Measurements from ENCODE around the gene ATP8A2.

The ATP8A2 gene

DNA sequence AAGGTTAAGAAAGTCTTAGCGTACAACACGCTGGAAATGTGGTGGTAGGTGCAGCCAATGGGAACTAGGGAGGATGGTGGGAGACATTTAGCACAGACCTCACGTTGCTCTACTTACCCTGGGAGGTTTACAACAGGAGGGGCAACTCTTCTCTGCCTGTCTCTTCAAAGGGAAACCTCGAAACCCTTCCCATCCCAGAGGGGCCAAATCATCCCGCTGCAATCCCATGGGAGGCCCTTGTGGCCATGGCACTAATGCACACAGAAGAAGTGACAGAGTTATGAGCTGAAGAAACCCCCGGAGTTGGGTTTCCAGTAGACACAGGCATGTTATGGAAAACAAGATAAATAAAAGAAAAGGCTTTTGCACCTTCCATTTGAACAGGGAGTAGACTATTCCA lies 644.4 kb downstream of the ATP8A2 start:
- TF ChIP-seq POLR2AphosphoS5 (IDR thresholded peaks at IDR 0.05; ENCODE audit: low read depth, low read length) = no peak
- no peak for TF ChIP-seq SIN3A (IDR thresholded peaks at IDR 0.05; ENCODE audit: borderline replicate concordance, insufficient read depth, low read length)
- no peak for TF ChIP-seq FOXP2 (optimal IDR thresholded peaks at IDR 0.05; ENCODE audit: borderline replicate concordance, extremely low read depth, extremely low read length, insufficient read depth)
- no peak for TF ChIP-seq TAF1 (IDR thresholded peaks at IDR 0.05; ENCODE audit: borderline replicate concordance, insufficient read depth, low read length)
- TF ChIP-seq, protein P1, sequence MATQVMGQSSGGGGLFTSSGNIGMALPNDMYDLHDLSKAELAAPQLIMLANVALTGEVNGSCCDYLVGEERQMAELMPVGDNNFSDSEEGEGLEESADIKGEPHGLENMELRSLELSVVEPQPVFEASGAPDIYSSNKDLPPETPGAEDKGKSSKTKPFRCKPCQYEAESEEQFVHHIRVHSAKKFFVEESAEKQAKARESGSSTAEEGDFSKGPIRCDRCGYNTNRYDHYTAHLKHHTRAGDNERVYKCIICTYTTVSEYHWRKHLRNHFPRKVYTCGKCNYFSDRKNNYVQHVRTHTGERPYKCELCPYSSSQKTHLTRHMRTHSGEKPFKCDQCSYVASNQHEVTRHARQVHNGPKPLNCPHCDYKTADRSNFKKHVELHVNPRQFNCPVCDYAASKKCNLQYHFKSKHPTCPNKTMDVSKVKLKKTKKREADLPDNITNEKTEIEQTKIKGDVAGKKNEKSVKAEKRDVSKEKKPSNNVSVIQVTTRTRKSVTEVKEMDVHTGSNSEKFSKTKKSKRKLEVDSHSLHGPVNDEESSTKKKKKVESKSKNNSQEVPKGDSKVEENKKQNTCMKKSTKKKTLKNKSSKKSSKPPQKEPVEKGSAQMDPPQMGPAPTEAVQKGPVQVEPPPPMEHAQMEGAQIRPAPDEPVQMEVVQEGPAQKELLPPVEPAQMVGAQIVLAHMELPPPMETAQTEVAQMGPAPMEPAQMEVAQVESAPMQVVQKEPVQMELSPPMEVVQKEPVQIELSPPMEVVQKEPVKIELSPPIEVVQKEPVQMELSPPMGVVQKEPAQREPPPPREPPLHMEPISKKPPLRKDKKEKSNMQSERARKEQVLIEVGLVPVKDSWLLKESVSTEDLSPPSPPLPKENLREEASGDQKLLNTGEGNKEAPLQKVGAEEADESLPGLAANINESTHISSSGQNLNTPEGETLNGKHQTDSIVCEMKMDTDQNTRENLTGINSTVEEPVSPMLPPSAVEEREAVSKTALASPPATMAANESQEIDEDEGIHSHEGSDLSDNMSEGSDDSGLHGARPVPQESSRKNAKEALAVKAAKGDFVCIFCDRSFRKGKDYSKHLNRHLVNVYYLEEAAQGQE (IDR thresholded peaks at IDR 0.05; ENCODE audit: insufficient read depth in 1 of 2, low read depth in 2 of 2, low read length in 2 of 2) = no peak

GRCh38 chr13:26017196-26017921 lies 645.6 kb downstream of the ATP8A2 start:
- no peak for TF ChIP-seq SIN3A (IDR thresholded peaks at IDR 0.05; ENCODE audit: borderline replicate concordance, insufficient read depth, low read length)
- no peak for TF ChIP-seq TAF1 (IDR thresholded peaks at IDR 0.05; ENCODE audit: borderline replicate concordance, insufficient read depth, low read length)
- no peak for TF ChIP-seq FOXP2 (optimal IDR thresholded peaks at IDR 0.05; ENCODE audit: borderline replicate concordance, extremely low read depth, extremely low read length, insufficient read depth)
- TF ChIP-seq, protein P1 (IDR thresholded peaks at IDR 0.05; ENCODE audit: insufficient read depth in 1 of 2, low read depth in 2 of 2, low read length in 2 of 2) = no peak
- no peak for TF ChIP-seq POLR2AphosphoS5 (IDR thresholded peaks at IDR 0.05; ENCODE audit: low read depth, low read length)

- TF ChIP-seq FOXP2 (optimal IDR thresholded peaks at IDR 0.05; ENCODE audit: borderline replicate concordance, extremely low read depth, extremely low read length, insufficient read depth) = no peak
- TF ChIP-seq POLR2AphosphoS5 (IDR thresholded peaks at IDR 0.05; ENCODE audit: low read depth, low read length) = no peak
These were observed 646.3 kb downstream of the ATP8A2 start for GRCh38 chr13:26017932-26018665.

GRCh38 chr13:26019251-26019650 lies 647.5 kb downstream of the ATP8A2 start:
- TF ChIP-seq POLR2AphosphoS5 (IDR thresholded peaks at IDR 0.05; ENCODE audit: low read depth, low read length) = no peak
- TF ChIP-seq SIN3A (IDR thresholded peaks at IDR 0.05; ENCODE audit: borderline replicate concordance, insufficient read depth, low read length) = no peak
- TF ChIP-seq, protein P1 (IDR thresholded peaks at IDR 0.05; ENCODE audit: insufficient read depth in 1 of 2, low read depth in 2 of 2, low read length in 2 of 2) = no peak

DNA sequence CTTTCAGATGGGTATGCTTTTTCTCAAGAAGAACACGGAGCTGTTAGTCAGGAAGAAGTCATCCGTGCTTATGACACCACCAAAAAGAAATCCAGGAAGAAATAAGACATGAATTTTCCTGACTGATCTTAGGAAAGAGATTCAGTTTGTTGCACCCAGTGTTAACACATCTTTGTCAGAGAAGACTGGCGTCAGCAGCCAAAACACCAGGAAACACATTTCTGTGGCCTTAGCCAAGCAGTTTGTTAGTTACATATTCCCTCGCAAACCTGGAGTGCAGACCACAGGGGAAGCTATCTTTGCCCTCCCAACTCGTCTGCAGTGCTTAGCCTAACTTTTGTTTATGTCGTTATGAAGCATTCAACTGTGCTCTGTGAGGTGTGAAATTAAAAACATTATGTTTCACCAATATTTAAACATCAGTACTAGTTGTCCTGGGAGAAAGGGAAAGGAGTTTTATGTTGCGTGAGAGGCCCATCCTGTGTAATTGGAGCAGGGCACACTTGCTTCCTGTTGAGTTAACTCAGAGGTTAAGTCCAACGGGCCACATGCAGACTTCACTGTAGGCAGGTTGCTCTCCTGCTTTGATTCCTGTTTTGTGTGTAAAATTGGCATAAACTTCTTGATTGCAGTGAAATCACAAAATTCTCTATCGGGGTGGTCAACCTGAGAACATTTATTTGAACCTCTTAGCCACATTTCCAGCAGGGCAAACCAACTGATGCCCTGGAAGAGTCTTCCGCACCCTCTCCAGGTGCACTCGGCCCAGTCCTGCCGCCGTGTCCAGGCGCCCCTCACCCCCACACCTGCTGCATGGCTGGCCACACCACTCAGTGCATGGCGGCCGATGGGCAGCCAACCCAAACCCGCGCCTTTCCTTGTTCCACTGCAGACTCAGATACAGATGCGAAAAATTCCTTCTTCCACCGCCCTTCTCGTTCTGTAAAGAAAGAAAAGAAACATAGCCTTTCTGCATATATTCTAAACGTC lies 648.4 kb downstream of the ATP8A2 start:
- no peak for TF ChIP-seq SIN3A (IDR thresholded peaks at IDR 0.05; ENCODE audit: borderline replicate concordance, insufficient read depth, low read length)
- TF ChIP-seq, protein P1 (IDR thresholded peaks at IDR 0.05; ENCODE audit: insufficient read depth in 1 of 2, low read depth in 2 of 2, low read length in 2 of 2) = no peak
- no peak for TF ChIP-seq POLR2AphosphoS5 (IDR thresholded peaks at IDR 0.05; ENCODE audit: low read depth, low read length)
- TF ChIP-seq TAF1 (IDR thresholded peaks at IDR 0.05; ENCODE audit: borderline replicate concordance, insufficient read depth, low read length) = no peak
- no peak for TF ChIP-seq FOXP2 (optimal IDR thresholded peaks at IDR 0.05; ENCODE audit: borderline replicate concordance, extremely low read depth, extremely low read length, insufficient read depth)

Measured in PFSK-1 (cell line).